KMS-11 (cell line): ENCODE measurements around the gene MFN2.
A peak's percentile ranks its signal among the peaks of the same experiment; 100 is the strongest.

Source experiments
- H2AFZ ChIP-seq: fragments of 200-600 bp; sonication (generic); 2 replicates; pipeline ENCODE4 v1.6.1; 2016; ENCODE audit warnings: antibody characterized with exemption, mixed run types, low read depth
- H3K27ac ChIP-seq: fragments of 200-600 bp; sonication (generic); 2 replicates; pipeline ENCODE4 v1.6.1; 2016; ENCODE audit warnings: mild to moderate bottlenecking, mixed run types
- H3K27me3 ChIP-seq: fragments of 200-600 bp; sonication (generic); 2 replicates; pipeline ENCODE4 v1.6.1; 2017; ENCODE audit warnings: mild to moderate bottlenecking, low read depth, mixed run types, moderate library complexity; ENCODE audit not compliant: insufficient read depth
- H3K36me3 ChIP-seq: fragments of 200-600 bp; sonication (generic); 2 replicates; pipeline ENCODE4 v1.6.1; 2017; ENCODE audit warnings: mild to moderate bottlenecking, mixed run types; ENCODE audit not compliant: insufficient read depth
- H3K4me1 ChIP-seq: fragments of 200-600 bp; sonication (generic); 2 replicates; pipeline ENCODE4 v1.6.1; 2016; ENCODE audit warnings: mild to moderate bottlenecking, low read depth, mixed run types; ENCODE audit not compliant: poor library complexity, severe bottlenecking
- H3K4me2 ChIP-seq: fragments of 200-600 bp; sonication (generic); 2 replicates; pipeline ENCODE4 v1.7.0; 2016; ENCODE audit warnings: mild to moderate bottlenecking, mixed run types
- H3K4me3 ChIP-seq: fragments of 200-600 bp; sonication (generic); IDR thresholded peaks from 2 replicates; pipeline ENCODE4 v1.6.1; 2017; ENCODE audit warnings: low read depth, low read length, mixed read lengths; ENCODE audit not compliant: insufficient read depth
- H3K79me2 ChIP-seq: fragments of 200-600 bp; sonication (generic); 2 replicates; pipeline ENCODE4 v1.6.1; 2016; ENCODE audit warnings: low read depth, mixed run types; ENCODE audit not compliant: insufficient read depth
- H3K9ac ChIP-seq: fragments of 200-600 bp; sonication (generic); 2 replicates; pipeline ENCODE4 v1.6.1; 2016; ENCODE audit warnings: mild to moderate bottlenecking, mixed run types
- H4K20me1 ChIP-seq: fragments of 200-600 bp; sonication (generic); 2 replicates; pipeline ENCODE4 v1.6.1; 2016; ENCODE audit warnings: mild to moderate bottlenecking, mixed run types; ENCODE audit not compliant: insufficient read depth
- TF ChIP-seq, protein P1 (sequence below): fragments of 200-600 bp; sonication (generic); conservative IDR thresholded peaks from 2 replicates; pipeline ENCODE4 v1.6.1; 2017; ENCODE audit warnings: low read depth, mild to moderate bottlenecking, antibody characterized with exemption, low read length, moderate library complexity, mixed read lengths

MFN2 gene

DNA sequence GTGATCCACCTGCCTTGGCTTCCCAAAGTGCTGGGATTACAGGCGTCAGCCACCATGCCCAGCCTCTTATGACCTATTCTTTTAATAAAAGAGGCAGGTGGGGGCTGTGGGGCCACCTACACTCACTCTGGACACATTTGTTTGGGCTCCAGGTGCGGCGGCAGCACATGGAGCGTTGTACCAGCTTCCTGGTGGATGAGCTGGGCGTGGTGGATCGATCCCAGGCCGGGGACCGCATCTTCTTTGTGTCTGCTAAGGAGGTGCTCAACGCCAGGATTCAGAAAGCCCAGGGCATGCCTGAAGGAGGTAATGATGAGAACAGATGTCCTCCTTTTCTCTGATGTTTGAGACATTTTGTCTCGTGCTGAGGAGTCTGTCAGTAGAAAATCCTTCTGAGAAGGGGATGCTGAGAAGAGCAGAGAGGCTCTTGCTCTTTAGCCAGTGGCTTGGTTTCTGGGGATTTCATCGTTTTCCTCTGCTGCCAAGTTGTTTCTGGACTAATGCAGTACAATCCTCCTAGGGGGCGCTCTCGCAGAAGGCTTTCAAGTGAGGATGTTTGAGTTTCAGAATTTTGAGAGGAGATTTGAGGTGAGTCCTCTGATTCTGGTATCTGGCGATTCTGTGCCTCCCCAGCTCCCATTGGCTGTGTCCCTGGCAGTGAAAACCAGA, 21.1 kb downstream of the MFN2 start:
- TF ChIP-seq, protein P1, sequence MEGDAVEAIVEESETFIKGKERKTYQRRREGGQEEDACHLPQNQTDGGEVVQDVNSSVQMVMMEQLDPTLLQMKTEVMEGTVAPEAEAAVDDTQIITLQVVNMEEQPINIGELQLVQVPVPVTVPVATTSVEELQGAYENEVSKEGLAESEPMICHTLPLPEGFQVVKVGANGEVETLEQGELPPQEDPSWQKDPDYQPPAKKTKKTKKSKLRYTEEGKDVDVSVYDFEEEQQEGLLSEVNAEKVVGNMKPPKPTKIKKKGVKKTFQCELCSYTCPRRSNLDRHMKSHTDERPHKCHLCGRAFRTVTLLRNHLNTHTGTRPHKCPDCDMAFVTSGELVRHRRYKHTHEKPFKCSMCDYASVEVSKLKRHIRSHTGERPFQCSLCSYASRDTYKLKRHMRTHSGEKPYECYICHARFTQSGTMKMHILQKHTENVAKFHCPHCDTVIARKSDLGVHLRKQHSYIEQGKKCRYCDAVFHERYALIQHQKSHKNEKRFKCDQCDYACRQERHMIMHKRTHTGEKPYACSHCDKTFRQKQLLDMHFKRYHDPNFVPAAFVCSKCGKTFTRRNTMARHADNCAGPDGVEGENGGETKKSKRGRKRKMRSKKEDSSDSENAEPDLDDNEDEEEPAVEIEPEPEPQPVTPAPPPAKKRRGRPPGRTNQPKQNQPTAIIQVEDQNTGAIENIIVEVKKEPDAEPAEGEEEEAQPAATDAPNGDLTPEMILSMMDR, result peak; percentile 85
- Histone ChIP-seq H2AFZ (no peak overlapping the region), H3K4me3 (no peak overlapping the region), H3K4me2 (no peak overlapping the region), H3K4me1 (peaks cover 6% of the 10 kb centered on the region), H3K36me3 (peaks cover 3% of the 10 kb centered on the region; the same call in 1 of the 2 replicates), H3K9ac (no peak overlapping the region), H3K27ac (no peak overlapping the region), H3K27me3 (no peaks in the 10 kb centered on the region), H3K79me2 (no peaks in the 10 kb centered on the region), H4K20me1 (no peaks in the 10 kb centered on the region)

DNA sequence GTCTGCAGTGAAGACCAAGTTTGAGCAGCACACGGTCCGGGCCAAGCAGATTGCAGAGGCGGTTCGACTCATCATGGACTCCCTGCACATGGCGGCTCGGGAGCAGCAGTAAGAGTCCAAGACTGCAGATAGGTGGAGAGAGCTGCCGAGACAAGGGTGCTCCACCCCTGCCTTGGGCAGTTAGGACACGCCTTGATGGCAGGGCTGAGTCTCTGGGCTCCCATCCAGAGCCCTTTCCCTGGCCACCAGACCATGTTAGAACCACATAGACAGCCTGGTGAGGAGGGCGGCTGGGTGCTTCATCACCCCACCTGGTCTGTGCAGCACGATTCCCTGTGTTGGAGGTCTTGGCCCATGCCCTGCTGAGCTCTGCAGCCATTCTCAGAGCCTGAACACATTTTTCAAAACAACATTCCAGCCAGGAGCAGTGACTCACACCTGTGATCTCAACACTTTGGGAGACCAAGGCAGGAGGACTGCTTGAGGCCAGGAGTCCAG, 21.8 kb downstream of the MFN2 start:
- TF ChIP-seq, protein P1, result no peak
- no peaks in the 10 kb centered on the region for H3K27me3 ChIP-seq
- no peak overlapping the region for H3K4me2 ChIP-seq
- no peaks in the 10 kb centered on the region for H3K79me2 ChIP-seq
- peaks cover 6% of the 10 kb centered on the region for H3K4me1 ChIP-seq
- H3K9ac ChIP-seq, result no peak overlapping the region
- no peak overlapping the region for H3K4me3 ChIP-seq
- no peak overlapping the region for H3K27ac ChIP-seq
- peaks cover 3% of the 10 kb centered on the region; the same call in 1 of the 2 replicates for H3K36me3 ChIP-seq
- no peak overlapping the region for H2AFZ ChIP-seq
- H4K20me1 ChIP-seq, result no peaks in the 10 kb centered on the region

DNA sequence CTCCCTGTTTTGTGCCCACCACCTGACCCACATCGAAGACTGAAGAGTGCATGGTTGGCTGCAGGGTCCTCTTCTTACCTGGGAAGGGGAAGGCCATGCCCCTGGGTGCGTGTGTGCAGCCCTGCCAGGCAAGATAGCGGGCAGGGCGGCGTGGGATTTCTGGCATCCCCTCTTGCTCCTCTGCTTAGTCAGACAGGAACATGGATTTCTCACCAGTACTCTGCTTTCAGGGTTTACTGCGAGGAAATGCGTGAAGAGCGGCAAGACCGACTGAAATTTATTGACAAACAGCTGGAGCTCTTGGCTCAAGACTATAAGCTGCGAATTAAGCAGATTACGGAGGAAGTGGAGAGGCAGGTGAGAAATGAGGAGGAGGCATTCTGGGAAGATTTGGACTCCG, 23.5 kb downstream of the MFN2 start:
- TF ChIP-seq, protein P1, result no peak
- no peak overlapping the region for H3K4me3 ChIP-seq
- H3K27me3 ChIP-seq, result no peaks in the 10 kb centered on the region
- H3K4me1 ChIP-seq, result peaks cover 6% of the 10 kb centered on the region
- no peak overlapping the region for H3K27ac ChIP-seq
- peaks cover 3% of the 10 kb centered on the region; the same call in 1 of the 2 replicates for H3K36me3 ChIP-seq
- H2AFZ ChIP-seq, result no peak overlapping the region
- no peak overlapping the region for H3K9ac ChIP-seq
- no peaks in the 10 kb centered on the region for H3K79me2 ChIP-seq
- no peak overlapping the region for H3K4me2 ChIP-seq
- no peaks in the 10 kb centered on the region for H4K20me1 ChIP-seq

DNA sequence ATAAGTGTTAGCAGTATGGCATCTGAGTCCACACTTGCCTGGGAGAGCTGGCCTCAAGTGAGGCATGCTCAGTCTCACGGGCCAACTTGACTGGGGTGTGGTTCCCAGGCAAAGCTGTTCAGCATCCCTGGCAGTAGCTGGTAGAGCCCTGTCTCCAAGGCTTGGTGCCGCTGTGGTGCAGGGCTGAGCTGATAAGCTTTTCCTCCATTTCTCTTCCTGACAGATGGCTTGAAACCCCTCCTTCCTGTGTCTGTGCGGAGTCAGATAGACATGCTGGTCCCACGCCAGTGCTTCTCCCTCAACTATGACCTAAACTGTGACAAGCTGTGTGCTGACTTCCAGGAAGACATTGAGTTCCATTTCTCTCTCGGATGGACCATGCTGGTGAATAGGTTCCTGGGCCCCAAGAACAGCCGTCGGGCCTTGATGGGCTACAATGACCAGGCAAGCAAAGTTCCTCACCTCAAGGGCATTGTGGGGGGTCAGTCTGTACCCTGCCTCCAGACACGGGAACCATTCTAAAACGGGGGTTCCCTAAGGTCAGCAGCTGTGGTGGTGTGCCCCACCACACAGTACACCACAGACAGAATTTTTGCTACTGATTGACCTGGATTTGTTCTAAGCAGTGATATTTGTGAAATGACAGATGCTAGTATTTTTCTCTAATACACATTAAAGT, 25.4 kb downstream of the MFN2 start:
- TF ChIP-seq, protein P1, result no peak
- peaks cover 3% of the 10 kb centered on the region; the same call in 1 of the 2 replicates for H3K36me3 ChIP-seq
- no peak overlapping the region for H2AFZ ChIP-seq
- H3K4me3 ChIP-seq, result no peak overlapping the region
- H3K4me1 ChIP-seq, result peaks cover 6% of the 10 kb centered on the region
- no peaks in the 10 kb centered on the region for H3K79me2 ChIP-seq
- no peaks in the 10 kb centered on the region for H4K20me1 ChIP-seq
- no peak overlapping the region for H3K9ac ChIP-seq
- H3K27me3 ChIP-seq, result no peaks in the 10 kb centered on the region
- H3K4me2 ChIP-seq, result no peak overlapping the region
- no peak overlapping the region for H3K27ac ChIP-seq
